ENCODE measurements around the gene ARV1.

GRCh38 chr1:230983811-230984210, 4.9 kb downstream of the ARV1 start:
- no peak for TF ChIP-seq ZNF8 (CRISPR knock-in tag; IDR thresholded peaks at IDR 0.05)
- no peak for TF ChIP-seq CSDC2 (CRISPR knock-in tag; IDR thresholded peaks at IDR 0.05)
- no peak for TF ChIP-seq CREB5 (CRISPR knock-in tag; IDR thresholded peaks at IDR 0.05; ENCODE audit: low read depth)
- no peak for TF ChIP-seq SNAI2 (CRISPR knock-in tag; IDR thresholded peaks at IDR 0.05)
- TF ChIP-seq PATZ1 (CRISPR knock-in tag; IDR thresholded peaks at IDR 0.05; ENCODE audit: borderline replicate concordance) = no peak
- no peak for TF ChIP-seq ZFP30 (CRISPR knock-in tag; IDR thresholded peaks at IDR 0.05)
- TF ChIP-seq GLIS3 (CRISPR knock-in tag; IDR thresholded peaks at IDR 0.05) = no peak
